Measurements from ENCODE around the gene KAT8.
"Not testable (repeated sequence)": the region's sequence is repeated elsewhere in the genome, so short reads cannot be mapped to it uniquely, and the experiment has no call there.

KAT8 gene

DNA sequence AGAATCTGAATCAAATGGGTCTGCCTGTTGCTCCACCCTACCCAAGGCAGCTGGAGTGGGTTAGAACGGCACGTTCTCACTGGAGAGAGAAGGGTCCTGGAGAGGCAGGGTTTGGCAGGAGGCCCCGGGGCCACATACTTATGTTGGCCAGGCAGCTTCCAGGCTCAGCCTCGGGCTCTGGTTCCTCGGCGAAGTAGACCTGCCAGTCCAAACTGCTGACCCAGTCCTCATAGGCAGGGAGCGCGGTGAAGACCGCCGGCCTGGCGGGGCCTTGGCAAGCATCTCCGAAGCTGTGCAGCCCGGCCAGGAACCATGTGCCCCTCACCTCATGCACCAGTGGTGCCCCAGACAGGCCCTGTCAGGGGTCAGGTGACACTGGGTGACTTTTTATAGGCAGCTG, 33.5 kb upstream of the KAT8 start:
- no peak for DNase-seq (ENCODE audit: low read depth, low spot score)

DNA sequence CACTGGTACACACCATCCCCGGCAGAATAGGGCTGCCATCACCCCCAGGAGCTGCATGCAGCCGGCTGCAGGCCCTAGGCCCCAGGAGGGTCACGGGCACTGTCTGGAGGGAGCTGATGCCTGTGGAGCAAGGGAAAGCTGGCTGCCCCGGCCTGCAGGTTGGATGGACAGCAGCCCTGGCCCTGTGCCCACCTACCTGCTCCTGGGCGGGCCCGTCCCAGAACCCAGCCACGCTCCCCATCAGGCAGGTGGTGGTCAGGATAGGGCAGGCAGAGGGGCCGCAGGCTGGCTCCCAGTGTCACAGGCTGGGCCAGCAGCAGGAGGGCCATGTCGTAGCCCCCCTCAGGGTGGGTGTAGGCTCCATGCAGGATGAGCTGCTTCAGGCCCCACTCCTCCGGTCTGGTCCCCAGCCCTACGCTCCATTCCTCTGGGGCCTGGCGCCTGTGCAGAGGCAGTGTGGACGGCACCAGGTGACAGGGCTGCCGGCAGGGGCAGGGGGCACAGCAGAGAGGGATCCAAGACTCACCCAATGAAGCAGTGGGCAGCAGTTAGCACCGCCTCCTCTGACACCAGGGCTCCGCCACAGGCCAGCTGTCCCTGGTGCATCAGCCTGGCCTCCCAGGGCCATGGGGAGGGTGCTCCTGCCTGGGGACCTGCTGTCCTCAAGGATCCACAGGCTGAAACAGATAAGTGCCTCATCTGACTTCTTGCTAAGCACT, 32.7 kb upstream of the KAT8 start:
- no peak for DNase-seq (ENCODE audit: low read depth, low spot score)

DNA sequence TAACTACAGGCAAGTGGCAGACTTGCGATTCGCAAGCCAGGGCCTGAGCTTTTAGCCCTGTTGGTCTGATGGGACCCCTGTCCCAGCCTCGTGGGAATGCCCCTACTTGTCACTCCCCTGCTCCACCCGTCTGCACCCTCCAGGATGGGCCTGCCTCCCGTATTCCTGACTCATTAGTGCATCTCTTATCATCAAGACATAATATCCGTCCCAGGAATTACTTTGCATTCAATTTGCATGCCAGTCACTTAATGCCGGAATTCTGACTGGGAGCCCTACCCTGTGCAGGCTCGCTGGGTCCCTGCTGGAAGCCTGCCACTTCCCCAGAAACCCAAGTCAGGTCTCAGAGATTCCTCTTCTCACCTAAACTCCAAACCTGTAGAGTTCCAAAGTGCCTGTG, 32.1 kb upstream of the KAT8 start:
- peak; percentile 29 for DNase-seq (ENCODE audit: low read depth, low spot score)

DNA sequence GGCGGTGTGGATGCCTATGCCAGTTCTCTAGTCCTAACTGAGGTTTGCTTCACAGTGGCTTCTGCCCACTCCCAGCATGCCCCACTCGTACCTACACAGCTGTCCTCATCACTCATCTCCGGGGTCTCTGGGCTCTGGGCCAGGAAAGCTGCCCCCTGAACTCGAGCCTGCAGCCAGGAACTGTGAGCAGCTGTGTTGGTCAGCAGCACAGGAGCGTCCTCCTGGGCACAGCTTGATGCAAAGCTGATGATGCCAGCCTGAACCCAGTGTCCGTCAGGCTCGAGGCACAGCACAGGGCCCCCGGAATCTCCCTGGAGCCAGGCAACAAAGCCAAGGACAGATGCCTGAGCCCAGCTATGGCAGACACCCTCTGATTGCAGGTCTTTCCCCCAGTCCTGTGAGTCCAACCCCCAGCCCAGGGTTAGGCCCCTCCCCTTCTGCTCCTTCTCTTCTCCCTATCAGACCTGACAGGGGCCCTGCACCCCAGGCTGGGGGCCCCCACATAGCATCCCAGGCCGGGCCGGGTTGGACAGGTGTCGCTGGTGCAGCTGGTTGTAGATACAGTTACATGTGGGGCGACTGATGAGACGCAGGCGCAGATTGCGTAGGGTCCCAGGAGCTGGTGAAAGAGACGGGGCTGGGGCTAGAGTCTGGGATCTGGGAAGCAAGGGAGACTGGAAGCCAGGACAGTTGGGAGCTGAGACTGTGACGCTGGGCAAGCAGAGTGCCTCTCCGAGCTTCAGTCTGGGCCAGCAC, 31.4 kb upstream of the KAT8 start:
- no peak for DNase-seq (ENCODE audit: low read depth, low spot score)

DNA sequence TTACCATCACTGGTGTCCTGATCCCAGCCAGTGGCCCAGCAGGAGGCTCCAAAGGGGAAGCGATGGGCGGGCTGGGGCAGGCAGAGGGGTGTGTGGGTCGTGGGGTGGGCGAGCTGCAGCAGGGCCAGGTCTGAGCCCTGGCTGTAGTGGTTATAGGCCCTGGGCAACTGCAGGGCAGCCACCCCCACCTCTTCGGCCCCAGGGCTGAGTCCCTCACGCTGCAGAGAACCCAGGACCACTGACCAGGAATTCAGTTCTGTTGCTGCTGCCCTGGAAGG, 30.9 kb upstream of the KAT8 start:
- no peak for DNase-seq (ENCODE audit: low read depth, low spot score)

DNA sequence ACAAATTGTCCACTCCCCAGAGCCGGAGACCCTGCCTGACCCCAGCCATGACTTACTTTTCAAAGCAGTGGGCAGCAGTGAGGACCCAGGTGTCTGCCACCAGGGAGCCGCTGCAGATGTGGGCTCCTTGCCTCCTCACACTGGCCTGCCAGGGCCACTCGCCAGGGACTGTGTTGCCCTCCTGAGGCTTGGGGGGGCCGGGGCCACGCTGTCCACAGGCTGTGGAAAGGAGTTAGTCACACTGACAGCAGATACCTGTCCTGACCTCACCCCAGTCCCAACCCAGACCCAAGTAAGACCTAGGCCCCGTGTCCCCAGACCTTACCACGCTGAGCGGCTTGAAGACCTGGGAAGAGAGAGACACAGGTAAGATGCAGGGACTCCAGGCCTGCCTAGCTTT, 30.0 kb upstream of the KAT8 start:
- DNase-seq (ENCODE audit: low read depth, low spot score): no peak

DNA sequence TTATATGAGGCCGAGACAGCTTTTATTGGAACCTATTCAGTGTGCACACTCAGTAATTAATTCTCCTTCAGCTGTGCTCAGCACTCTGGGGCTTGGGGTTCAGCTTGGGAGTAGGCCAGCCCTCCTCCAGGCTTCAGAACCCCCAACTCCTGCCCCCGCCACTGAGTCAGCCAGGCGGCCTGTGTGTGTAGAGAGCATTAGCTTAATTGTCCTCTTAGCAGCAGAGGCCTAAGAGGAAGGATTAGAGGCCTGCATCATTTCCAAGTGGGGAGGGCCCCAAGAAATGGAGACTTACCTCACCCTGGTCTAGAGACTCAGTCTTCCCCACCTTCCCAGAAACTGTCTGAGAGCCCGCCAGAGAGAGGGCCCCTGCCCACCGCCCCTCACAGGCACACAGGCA, 29.5 kb upstream of the KAT8 start:
- no peak for DNase-seq (ENCODE audit: low read depth, low spot score)

DNA sequence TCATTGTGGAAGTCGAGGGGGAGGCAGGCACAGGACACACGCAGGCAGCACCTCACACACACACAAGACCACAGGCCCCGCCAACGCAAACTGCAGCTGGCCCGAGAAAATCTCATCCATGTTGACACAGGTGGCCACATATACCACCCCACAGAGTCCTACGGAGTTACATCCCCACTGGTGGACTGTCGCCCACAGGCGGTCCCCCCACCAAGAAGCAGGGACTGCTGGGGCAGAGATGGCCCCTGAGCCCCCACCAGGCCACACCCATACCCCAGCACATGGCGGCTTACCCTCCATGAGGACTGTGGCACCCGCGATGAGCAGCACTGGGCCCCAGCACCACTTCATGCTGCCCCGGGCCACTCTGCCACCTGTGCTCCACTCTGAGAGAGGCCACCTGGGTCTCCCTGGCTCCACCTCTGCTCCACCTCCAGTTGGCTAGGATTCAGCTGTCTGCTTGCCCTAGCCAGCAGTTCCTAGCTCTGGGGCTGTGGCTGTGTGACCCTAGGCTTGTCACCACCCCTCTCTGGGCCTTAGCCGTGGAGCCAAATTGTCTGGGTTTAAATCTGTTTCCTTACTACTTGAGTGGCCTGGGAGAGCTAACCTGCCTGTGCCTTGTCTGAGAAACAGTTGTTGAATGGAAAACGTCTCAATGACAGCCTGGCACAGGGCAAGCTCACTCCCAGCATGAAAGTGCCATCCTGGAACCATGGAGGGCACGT, 28.8 kb upstream of the KAT8 start, which contains the start of gene PRSS53:
PRSS53 (minus strand) TSS at position 485 of the 725 bp plus-strand sequence; CDS start at position 351, 134 bp downstream.
- no peak for DNase-seq (ENCODE audit: low read depth, low spot score)

DNA sequence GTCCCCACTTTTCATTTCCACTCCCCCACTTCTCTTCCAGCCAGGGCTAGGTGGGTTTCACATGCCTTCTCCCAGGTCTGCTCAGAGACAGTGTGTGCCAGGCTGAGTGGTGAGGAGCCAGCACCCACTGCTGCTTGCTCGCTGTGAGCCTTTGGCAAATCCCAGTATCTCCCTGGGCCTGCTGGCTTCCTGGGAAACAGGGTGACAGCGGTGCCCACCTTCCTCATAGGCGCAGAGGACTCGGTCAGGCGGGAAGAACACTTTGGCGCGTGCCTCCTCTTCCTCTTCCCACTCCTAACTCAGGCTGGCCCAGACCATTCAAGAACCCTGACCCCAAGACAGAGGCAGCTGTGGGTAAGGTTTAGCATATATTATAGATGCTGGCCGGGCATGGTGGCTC, 28.3 kb upstream of the KAT8 start:
- DNase-seq (ENCODE audit: low read depth, low spot score): no peak

DNA sequence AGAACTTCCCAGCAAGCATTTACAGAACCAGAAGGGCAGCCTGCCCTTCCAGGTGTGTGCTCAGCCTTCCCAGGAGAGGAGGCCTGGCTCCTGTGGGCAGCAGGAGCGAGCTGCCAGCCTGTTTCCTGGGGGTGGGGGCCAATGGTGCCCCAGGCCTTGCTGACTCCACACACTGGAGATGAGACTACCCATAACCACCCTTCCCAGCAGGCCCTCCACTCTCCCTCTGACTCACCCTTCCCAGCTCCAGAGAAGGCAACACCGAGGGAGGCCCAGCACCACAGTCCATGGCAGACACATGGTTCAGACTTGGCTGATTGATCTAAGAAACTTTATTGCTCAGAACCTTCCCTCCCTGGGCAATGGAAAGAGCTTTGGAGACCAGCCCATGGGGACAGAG, 26.9 kb upstream of the KAT8 start:
- peak; percentile 43 for DNase-seq (ENCODE audit: low read depth, low spot score)

DNA sequence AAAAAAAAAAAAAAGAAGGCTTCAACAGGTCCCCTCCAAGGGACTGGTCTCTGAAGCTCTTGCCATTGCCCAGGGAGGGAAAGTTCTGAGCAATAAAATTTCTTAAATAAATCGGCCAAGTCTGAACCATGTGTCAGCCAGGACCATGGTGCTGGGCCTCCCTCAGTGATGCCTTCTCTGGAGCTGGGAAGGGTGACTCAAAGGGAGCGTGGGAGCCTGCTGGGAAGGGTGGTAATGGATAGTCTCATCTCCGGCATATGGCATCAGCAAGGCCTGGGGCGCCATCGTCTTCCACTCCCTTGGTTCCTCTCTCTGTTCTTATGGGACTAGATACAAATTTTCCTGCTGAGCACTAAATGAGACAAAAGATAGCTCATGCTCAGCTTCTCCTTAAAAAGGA, 25.1 kb upstream of the KAT8 start:
- DNase-seq (ENCODE audit: low read depth, low spot score): no peak

DNA sequence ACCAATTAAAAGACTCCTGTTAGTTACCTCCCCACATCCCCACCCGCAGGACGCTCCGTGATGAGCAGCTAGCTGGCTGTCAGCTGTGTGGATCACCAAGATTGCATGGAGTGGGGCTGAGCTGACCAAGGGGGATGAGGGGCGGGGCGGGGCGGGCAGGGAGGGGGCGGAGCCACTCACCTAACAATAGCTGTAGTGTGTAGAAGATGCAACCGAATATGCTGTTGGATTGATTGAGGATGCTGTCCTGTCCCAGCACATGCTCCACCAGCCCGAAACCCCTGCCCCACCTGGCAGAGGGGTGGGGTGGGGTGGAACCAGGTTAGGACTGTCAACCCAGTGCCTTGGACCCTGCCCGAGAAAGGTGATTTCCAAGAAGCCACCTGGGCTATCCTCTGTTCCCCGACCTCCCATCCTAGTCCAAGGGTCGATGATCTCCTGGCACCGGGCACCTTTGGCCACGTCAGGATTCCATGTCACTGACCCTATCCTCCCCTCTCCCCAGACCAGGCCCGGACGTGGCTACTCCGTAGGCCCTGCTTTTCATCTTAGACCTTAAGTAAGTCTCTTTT, 24.2 kb upstream of the KAT8 start:
- DNase-seq (ENCODE audit: low read depth, low spot score): peak; percentile 57

DNA sequence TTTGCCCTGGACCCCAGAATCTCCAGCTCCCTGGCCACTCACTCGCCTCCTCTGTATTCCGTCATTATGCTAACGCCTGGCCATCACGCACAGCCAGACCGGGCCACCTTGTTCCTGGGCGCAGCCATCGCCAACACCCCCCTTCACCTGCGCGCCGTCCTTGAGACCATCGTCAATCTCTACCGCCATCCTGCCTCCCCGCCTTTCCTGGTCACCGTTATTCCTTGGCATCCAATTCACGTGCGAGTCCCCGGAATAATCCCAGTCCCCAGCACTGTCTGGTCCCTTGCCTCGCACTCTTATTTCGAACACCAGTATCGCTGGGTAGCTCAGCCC, 23.4 kb upstream of the KAT8 start:
- DNase-seq (ENCODE audit: low read depth, low spot score): peak; percentile 49

DNA sequence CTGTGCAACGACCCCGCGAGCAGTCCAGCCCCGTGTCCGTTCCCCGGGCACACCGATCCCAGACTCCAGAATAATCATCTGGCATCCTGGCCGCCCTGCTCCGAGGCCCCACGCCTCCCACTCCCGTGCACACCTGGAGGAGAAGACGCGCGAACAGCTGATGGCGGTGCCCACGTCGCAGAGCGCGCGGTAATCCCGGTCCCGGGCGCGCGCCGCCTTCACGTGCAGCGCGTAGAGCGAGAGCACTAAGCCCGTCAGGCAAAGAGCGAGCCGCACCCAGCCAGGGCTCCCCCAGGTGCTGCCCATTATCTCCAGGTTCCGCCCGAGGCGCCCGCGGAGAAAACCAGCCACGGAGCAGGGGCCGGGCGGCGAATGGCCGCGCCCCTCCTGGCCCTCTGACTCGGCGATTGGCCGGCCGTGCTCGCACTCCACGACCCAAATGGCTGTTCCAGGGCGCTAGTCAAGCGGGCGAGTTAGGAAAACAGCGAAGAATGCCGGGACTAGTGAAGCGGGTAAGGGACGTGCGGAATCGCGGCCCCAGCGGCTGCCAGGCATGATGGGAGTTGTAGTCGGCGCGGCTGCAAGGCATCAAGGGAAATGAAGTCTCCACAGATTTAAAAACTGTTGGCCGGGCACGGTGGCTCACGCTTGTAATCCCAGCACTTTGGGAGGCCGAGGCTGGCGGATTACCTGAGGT, 22.9 kb upstream of the KAT8 start, which contains the start of gene VKORC1:
VKORC1 (minus strand) TSS at position 374 of the 697 bp plus-strand sequence; CDS start at position 306, 68 bp downstream.
- peak; percentile 99 for DNase-seq (ENCODE audit: low read depth, low spot score)

DNA sequence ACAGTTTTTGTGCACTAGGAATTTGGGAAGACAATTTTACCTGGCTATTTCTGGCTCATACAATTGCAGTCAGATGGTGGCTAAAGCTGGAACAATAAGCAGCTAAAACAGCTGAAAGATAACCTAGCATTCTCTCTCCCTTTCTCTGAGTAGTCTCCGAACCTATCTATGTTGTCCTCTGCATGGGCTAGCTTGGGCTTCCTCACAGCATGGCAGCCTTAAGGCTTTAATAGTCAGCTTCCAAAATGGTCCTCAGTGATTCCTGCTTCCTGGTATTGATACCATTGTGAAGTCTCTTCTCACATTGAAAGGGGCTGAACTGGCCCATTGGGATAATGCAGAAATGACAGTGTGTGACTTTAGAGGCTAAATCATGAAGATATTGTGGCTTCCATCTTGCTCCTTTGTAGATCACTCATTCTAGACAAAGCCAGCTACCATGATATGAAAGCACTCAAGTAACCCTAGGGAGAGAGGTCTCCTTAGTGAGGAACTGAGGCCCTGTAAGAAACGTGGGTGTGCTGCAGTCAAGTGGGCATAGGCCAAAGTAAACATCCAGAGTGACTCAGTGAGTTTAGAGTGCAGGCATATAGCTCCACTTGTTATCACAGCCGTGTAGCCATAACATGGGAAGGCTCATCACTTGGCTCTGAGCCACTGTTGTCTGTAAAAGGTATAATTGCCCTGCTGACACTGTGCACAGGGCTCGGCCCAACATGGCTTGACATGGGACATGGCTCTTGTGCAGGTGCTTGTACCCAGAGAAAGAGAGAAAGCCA, 17.4 kb upstream of the KAT8 start:
- no peak for DNase-seq (ENCODE audit: low read depth, low spot score)

DNA sequence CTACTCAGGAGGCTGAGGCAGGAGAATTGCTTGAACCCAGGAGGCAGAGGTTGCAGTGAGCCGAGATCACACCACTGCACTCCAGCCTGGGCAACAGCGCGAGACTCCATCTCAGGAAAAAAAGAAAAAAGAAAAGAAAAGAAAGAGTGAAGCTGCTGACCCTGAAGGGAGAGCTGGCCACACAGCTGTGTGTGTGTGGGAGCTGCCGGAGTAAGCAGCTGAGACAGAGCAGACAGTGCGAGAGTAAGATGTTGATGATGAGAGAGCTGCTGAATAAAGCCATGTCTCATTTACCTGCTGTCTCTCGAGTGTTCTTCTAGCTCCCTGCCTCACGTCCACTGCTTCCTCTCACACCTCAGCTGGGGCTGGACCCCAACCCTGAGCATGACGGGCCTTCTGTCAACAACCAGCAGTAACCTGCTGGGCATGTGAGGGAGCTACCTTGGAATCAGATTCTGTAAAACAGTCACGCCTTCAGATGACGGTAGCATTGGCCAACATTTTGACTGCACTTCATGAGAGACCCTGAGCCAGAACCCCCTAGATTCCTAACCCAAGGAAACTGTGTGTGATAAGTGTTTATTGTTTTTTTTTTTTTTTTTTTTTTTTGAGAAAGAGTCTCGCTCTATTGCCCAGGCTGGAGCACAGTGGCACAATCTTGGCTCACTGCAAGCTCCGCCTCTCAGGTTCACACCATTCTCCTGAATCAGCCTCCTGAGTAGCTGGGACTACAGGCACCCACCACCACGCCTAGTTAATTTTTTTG, 16.4 kb upstream of the KAT8 start:
- DNase-seq (ENCODE audit: low read depth, low spot score): not testable (repeated sequence)

DNA sequence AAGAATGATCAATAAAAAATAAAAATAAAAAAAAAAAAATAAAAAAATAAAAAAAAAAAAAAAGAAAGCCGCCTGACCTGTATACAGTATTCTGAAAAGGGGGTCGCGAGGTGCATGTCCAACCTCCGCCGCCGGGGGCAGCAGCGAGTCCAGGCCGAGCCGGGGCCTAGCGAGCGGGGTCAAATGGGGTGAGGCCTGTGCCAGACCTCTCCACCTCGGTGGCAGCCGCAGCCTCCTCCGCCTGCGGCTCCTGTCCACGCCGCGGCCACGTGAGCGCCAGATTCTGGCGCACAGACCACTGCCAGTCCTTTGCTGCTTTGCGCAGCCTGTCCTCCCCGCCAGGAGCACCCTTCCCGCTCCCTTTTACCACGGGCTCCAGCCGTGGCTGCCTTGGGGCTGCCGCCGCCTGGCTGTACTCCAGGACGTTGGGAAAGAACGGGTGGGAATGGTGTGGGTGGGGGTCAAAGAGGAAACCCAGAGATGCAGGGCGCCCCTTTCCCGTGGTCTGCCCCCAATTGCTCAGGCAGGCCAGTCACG, 11.7 kb upstream of the KAT8 start:
- DNase-seq (ENCODE audit: low read depth, low spot score): peak; percentile 72

DNA sequence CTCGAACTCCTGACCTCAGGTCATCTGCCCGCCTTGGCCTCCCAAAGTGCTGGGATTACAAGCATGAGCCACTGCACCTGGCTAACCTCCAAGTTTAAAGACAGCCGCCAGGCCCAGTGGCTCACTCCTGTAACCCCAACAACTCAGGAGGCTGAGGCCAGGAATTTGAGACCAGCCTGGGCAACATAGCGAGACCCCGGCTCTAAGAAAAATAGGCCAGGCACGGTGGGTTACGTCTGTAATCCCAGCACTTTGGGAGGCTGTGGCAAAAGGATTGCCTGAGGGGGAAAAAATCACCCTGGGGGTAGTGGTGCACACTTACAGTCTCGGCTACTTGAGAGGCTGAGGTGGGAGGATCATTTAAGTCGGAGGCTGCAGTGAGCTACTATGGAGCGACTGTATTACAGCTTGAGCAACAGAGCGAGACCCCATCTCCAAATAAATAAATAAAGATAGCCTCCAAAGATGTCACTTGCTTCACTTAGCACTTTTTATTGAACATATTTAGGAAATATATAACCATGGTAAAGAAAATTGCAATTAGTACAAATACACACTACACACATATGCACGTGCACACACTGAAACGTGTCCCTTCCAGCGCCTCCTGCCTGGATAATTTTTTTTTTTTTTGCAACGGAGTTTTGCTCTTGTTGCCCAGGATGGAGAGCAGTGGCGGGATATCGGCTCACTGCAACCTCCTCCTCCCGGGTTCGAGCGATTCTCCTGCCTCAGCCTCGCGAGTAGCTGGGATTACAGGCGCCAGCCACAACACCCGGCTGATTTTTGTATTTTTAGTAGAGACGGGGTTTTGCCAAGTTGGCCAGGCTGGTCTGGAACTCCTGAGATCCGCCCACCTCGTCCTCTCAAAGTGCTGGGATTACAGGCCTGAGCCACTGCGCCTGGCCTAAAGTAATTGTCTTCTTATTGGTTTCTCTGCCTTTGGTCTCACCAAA, 10.7 kb upstream of the KAT8 start:
- DNase-seq (ENCODE audit: low read depth, low spot score): no peak

DNA sequence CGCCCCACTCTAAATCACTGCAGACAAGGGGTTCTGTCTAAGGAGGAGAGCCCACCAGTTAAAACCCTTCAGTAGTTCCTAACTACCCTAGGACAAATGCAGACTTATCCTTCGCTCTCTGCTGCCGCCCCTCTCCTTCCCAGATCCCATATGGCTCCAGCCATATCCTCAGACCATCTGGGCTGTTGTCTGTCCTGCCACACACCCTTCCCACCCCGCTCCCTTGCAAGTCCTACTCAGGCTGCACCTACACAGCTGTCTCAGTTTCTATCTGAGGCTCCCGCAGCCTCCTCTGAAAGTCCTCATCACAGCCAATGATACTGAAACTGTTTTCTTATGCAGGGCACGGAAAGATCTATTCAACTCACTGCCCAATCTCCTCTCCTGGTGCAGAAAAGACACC, 10.0 kb upstream of the KAT8 start:
- DNase-seq (ENCODE audit: low read depth, low spot score): no peak
